Muscle layer of colon (tissue), 2 donors: ENCODE measurements around the gene F2RL3.

ENCODE experiments used
- H3K27ac ChIP-seq: one replicate; pipeline ENCODE4 v1.7.0; 2013; ENCODE audit warnings: low read depth, mild to moderate bottlenecking, low read length, moderate library complexity
- H3K27me3 ChIP-seq, 2 donors: one replicate each; pipeline ENCODE4 v1.7.0; 2013; ENCODE audit warnings: low read length in 2 of 2, mild to moderate bottlenecking in 2 of 2; ENCODE audit not compliant: insufficient read depth in 2 of 2, control insufficient read depth in 1 of 2
- H3K36me3 ChIP-seq: one replicate; pipeline ENCODE4 v1.7.0; 2013; ENCODE audit warnings: mild to moderate bottlenecking, low read length; ENCODE audit not compliant: insufficient read depth
- H3K4me1 ChIP-seq: one replicate; pipeline ENCODE4 v1.7.0; 2013; ENCODE audit warnings: mild to moderate bottlenecking, low read length; ENCODE audit not compliant: insufficient read depth
- H3K4me3 ChIP-seq, 2 donors: one replicate each; pipeline ENCODE4 v1.7.0; 2013; ENCODE audit warnings: low read length in 2 of 2, low read depth in 1 of 2, mild to moderate bottlenecking in 1 of 2, moderate library complexity in 1 of 2
- H3K9ac ChIP-seq: one replicate; pipeline ENCODE4 v1.7.0; 2013; ENCODE audit warnings: low read length
- H3K9me3 ChIP-seq: one replicate; pipeline ENCODE4 v1.7.0; 2013; ENCODE audit warnings: mild to moderate bottlenecking, low read length
- donor health status: abdominal sarcoma.
- donor health status: Adenocarcinoma of cecum.

Gene F2RL3

DNA sequence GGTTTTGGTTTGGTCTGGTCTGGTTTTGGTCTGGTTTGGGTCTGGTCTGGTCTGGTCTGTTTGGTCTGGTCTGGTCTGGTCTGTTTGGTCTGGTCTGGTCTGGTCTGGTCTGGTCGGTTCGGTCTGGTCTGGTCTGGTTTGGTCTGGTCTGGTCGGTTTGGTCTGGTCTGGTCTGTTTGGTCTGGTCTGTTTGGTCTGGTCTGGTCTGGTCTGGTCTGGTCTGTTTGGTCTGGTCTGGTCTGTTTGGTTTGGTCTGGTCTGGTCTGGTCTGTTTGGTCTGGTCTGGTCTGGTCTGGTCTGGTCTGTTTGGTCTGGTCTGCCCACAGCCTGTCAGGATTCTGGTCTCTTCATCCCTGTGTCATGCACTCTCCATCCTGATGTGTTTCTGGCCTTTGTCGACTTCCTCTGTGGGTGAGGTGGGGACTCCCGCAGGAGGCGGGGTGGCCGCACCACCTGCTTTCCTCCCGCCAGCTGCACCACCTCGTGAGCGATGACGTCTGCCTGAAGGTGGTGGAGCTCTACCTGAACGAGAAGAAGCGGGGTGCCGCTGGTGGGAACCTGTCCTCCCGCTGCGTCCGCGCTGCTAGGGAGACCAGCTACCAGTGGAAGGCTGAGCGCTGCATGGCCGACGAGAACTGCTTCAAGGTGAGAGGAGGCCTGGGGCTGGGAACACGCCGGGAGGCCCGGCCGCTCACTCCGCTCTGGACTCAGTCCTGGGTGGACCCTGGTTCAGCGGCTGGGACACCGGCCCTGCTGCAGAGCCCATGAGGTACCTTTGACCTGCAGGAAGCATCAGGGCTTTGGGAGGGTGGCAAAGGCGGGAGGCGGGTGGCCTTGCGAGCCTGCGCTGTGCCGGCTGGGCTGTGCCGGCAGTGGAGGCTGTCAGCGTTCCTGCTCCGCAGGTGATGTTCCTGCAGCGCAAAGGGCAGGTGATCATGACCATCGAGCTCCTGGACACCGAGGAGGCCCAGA is 12.9 kb upstream of the F2RL3 start:
- Histone ChIP-seq H3K36me3 (peaks cover 68% of the 10 kb centered on the region), H3K9me3 (no peaks in the 10 kb centered on the region), H3K27ac (no peak overlapping the region), H3K4me1 (no peaks in the 10 kb centered on the region), H3K27me3 (no peaks in the 10 kb centered on the region), H3K9ac (no peak overlapping the region), H3K4me3 (no peak overlapping the region)

DNA sequence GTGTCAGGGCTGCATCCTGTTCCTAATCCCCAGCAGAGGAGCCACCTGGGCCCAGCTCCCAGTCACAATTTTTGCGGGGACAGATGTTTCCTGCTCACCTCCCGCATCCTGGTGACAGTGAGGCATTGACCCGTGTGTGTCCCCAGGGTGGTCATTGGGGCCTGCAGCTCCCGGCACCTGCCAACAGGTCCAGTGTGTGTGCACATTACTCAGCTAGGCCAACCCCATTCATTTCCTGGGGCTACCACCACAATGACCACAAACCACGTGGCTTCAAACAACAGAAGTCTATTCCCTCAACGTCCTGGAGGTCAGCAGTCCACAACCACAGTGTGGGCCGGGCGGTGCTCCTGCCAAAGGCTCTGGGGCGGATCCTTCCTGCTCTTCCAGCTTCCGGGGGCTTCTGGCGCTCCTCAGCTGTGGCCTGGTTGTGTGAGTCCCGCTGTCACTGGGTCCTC is 11.9 kb upstream of the F2RL3 start:
- Histone ChIP-seq H3K4me1 (no peaks in the 10 kb centered on the region), H3K27me3 (no peaks in the 10 kb centered on the region), H3K36me3 (peaks cover 57% of the 10 kb centered on the region), H3K4me3 (no peak overlapping the region), H3K9ac (no peak overlapping the region), H3K9me3 (no peaks in the 10 kb centered on the region), H3K27ac (no peak overlapping the region)

DNA sequence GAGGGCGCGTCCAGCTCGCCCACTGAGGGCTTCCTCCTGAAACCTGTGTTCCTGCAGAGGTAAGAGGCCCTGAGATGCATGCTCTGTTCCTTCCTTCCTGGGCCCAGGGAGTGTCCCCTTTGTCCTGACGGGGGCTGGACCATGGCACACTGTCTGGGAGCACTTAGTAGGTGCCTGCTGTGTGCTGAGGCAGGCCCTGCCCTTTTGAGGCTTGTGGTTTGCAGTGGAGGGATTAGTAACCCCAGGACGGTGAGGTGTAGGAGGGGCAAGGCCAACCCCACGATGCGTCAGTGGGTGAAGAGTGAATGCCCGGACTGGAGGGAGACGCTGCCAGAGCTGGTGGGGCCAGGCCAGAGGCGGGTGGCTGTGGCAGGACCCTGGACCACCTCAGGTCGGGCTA is 11.2 kb upstream of the F2RL3 start:
- no peaks in the 10 kb centered on the region for H3K9me3 ChIP-seq
- no peak overlapping the region for H3K27ac ChIP-seq
- H3K4me1 ChIP-seq = no peaks in the 10 kb centered on the region
- H3K36me3 ChIP-seq = peaks cover 51% of the 10 kb centered on the region
- H3K4me3 ChIP-seq = no peak overlapping the region
- no peak overlapping the region for H3K9ac ChIP-seq
- H3K27me3 ChIP-seq = no peaks in the 10 kb centered on the region

DNA sequence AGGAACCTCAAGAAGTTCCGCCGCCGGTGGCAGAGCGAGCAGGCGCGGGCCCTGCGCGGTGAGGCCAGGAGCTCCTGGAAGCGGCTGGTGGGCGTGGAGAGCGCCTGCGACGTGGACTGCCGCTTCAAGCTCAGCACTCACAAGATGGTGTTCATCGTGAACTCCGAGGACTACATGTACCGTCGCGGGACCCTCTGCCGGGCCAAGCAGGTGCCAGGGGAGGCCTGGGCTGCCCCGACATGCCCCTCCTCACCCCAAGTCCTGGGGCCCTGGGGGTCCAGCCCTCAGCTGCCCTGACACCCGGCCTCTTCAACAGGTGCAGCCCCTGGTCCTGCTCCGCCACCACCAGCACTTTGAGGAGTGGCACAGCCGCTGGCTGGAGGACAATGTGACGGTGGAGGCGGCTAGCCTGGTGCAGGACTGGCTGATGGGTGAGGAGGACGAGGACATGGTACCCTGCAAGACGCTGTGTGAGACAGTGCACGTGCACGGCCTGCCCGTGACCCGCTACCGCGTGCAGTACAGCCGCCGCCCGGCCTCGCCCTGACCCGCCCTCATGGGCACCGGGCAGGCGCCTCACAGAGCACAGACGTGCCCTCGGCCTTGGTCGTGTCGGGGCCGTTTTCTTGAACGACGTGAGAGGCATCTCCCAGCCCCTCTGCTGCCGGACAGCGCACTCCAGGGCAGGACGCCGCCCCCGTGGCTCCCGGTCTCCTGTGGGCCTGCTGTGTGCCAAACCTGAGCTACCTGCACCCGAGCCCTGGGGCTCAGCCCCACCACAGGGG is 10.4 kb upstream of the F2RL3 start:
- Histone ChIP-seq H3K27ac (no peak overlapping the region), H3K36me3 (peaks cover 43% of the 10 kb centered on the region)

DNA sequence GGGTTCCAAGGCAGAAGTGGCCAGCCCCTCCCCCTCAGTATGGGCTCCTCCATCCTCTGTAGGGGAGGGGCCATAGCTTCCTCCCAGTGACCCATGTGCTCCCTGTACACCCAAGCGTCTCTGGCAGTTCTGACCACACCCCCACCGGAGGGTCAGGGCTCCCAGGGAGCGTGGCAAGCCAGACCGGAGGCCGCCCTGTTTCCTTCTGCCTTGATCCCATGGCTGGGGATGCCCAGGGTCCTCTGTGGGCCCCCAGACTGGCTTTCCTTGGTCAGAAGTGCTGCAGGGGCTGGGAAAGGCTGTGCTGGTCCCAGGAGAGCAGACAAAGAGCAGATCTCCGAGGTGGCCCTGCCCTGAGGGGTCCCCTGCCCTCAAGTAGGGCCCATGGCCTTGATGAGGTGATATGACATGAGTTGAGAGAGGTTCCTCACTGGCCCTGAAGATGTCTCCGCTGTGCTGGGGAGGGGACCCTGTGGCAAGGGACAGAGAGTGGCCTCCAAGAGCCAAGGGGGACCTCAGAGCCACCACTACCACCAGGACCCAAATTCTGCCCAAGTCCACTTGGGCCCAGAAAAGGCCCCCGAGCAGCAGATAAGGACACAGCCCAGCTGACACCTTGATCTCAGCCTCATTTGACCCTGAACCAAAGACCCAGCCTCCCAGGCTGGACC is 7.8 kb upstream of the F2RL3 start:
- Histone ChIP-seq H3K36me3 (peaks cover 36% of the 10 kb centered on the region), H3K4me3 (no peak overlapping the region), H3K27me3 (no peaks in the 10 kb centered on the region), H3K9ac (no peak overlapping the region), H3K4me1 (no peaks in the 10 kb centered on the region), H3K9me3 (no peaks in the 10 kb centered on the region), H3K27ac (no peak overlapping the region)

More for the DNA sequence above, 10.4 kb upstream of the F2RL3 start:
- Histone ChIP-seq H3K27me3 (no peaks in the 10 kb centered on the region), H3K9me3 (no peaks in the 10 kb centered on the region), H3K4me3 (no peak overlapping the region), H3K9ac (no peak overlapping the region), H3K4me1 (no peaks in the 10 kb centered on the region)

DNA sequence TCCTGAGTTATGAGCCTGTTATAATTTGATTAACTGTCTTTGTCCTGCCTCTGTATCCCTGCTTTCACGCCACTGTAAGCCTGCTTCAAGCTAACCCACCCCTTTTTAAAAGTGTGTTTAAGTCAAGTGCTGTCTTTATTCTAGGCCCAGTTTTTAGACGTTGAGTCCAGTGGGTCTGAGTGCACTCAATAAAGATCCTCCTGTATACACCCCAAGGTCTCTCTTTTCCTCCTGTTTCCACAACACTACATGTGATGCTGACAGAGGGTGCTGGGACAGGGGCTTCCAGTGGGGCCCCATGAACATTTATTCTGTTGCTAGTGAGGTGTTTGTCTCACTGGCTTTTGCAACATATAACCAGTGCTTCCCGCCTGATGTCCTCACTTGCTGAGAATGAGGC is 6.7 kb upstream of the F2RL3 start:
- H3K4me1 ChIP-seq = no peaks in the 10 kb centered on the region
- H3K36me3 ChIP-seq = peaks cover 30% of the 10 kb centered on the region
- no peak overlapping the region for H3K9ac ChIP-seq
- no peaks in the 10 kb centered on the region for H3K9me3 ChIP-seq
- H3K27me3 ChIP-seq = no peaks in the 10 kb centered on the region
- H3K4me3 ChIP-seq = no peak overlapping the region
- H3K27ac ChIP-seq = no peak overlapping the region

DNA sequence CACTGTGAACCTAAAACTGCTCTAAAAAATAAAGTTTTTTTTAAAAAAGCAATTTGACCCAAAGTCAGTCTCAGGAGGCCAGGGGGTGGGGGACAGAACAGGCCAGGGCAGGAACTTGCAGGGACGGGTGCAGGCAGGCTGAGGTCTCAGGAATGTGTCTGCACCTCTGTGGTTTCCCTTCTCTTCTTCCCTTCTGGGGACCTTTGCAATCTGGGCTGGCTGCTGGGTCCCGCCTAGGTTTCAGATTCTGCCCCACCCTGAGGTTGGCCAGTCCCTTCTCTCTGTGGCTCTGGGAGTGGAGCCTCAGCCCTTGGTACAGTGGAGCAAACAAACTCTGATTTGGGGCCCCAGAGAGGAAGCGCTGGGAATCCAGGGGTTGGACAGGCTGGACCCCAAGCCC is 5.3 kb upstream of the F2RL3 start:
- H3K4me3 ChIP-seq = no peak overlapping the region
- no peak overlapping the region for H3K27ac ChIP-seq
- no peak overlapping the region for H3K9ac ChIP-seq
- H3K4me1 ChIP-seq = no peaks in the 10 kb centered on the region
- no peaks in the 10 kb centered on the region for H3K9me3 ChIP-seq
- H3K27me3 ChIP-seq = peaks cover 0 to 7% of the 10 kb centered on the region in 2 donors
- H3K36me3 ChIP-seq = peaks cover 16% of the 10 kb centered on the region

DNA sequence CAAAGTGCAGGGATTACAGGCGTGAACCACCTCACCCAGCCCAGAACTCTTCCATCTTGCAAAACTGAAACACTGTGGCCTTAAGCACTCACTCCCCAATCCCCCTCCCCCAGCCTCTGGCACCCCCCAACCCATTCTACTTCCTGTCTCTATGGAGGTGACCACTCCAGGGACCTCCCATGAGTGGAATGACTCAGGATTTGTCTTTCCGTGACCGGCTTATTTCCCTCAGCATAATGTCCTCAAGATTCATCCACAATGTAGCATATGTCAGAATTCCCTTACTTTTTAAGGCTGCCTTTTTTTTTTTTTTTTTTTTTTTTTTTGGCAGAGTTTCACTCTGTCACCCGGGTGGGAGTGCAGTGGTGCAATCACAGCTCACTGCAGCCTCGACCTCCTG is 3.6 kb upstream of the F2RL3 start:
- Histone ChIP-seq H3K36me3 (peaks cover 2% of the 10 kb centered on the region), H3K9ac (no peak overlapping the region), H3K27me3 (peaks cover 0 to 15% of the 10 kb centered on the region in 2 donors), H3K27ac (no peak overlapping the region), H3K9me3 (no peaks in the 10 kb centered on the region), H3K4me1 (no peaks in the 10 kb centered on the region), H3K4me3 (no peak overlapping the region)

DNA sequence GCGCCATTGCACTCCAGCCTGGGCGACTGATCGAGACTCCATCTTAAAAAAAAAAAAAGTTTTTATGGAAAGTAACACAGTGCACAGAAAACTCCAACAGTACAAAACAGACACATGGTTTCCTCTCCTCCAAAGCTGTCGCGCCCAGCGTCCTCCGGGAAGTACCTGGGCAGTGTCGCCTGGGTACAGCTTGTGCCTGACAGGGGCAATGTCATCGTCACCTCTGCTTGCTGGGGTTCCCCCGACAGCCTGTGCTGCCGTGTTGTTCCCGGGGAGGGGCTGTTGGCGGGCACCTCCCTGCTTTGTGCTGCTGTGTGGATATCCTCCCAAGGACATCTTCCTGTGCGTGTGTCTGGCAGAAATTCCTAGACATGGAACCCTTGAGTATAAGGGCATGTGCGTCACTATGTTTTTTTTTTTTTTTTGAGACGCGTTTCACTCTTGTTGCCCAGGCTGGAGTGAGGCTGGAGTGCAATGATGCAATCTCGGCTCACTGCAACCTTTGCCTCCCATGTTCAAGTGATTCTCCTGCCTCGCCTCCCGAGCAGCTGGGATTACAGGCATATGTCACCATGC is 2.4 kb upstream of the F2RL3 start:
- Histone ChIP-seq H3K27ac (no peak overlapping the region), H3K9ac (no peak overlapping the region), H3K27me3 (peaks cover 0 to 15% of the 10 kb centered on the region in 2 donors), H3K36me3 (no peaks in the 10 kb centered on the region), H3K4me3 (no peak overlapping the region), H3K4me1 (no peaks in the 10 kb centered on the region), H3K9me3 (no peaks in the 10 kb centered on the region)

- Histone ChIP-seq H3K4me3 (no peak overlapping the region), H3K4me1 (no peaks in the 10 kb centered on the region), H3K27me3 (peaks cover 0 to 15% of the 10 kb centered on the region in 2 donors), H3K9me3 (no peaks in the 10 kb centered on the region), H3K9ac (no peak overlapping the region), H3K36me3 (no peaks in the 10 kb centered on the region), H3K27ac (no peak overlapping the region)
These were observed 1.2 kb upstream of the F2RL3 start for GRCh38 chr19:16887353-16888265.
